ENCODE data around the gene GNG8.

- TF ChIP-seq POLR2A (IDR thresholded peaks at IDR 0.05): no peak
- TF ChIP-seq CTCF (IDR thresholded peaks at IDR 0.05 in 8 of 11, conservative IDR thresholded peaks at IDR 0.05 in 3 of 11): no peak
Observed at GRCh38 chr19:46591254-46591653, 44.7 kb downstream of the GNG8 start.

Data from spleen (tissue), 7 donors.